Measurements from ENCODE around the gene PPP2R5B.

PPP2R5B gene

DNA sequence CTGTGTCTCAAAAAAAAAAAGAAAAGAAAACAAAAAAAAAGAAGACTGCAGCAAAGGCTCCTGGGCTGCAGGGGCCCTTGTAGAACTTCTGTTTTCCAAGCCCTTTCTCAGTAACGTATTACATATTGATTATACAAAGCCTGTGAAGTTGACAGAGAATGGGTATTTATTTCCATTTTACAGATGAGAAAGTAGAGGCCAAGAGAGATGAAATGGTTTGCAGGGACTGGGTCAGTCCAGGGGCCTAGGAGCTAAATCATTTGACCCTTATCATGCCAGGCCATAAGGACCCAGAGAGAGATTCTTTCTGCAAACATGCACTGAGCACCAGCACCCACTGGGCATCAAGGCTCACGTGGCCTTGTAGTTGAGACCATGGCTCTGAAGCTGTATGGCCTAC, 4.5 kb downstream of the PPP2R5B start:
- DNase-seq (ENCODE audit: low read depth, low spot score): no peak

DNA sequence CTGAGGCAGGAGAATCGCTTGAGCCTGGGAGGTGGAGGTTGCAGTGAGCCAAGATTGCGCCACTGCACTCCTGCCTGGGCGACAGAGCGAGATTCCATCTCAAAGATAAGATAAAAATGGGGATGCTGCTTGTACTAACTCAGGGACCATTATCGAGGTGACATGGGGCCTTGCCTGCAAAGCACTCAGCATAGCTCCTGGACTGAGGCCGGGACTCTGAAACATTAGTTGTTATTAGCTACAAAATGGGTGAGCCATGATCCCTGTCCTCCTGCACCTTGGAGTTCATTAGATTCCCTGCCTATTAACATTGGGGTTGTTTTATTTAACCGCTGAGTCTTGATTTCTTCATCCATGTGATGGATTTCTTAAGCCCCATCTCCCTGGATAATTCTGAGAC, 5.1 kb downstream of the PPP2R5B start:
- no peak for DNase-seq (ENCODE audit: low read depth, low spot score)

DNA sequence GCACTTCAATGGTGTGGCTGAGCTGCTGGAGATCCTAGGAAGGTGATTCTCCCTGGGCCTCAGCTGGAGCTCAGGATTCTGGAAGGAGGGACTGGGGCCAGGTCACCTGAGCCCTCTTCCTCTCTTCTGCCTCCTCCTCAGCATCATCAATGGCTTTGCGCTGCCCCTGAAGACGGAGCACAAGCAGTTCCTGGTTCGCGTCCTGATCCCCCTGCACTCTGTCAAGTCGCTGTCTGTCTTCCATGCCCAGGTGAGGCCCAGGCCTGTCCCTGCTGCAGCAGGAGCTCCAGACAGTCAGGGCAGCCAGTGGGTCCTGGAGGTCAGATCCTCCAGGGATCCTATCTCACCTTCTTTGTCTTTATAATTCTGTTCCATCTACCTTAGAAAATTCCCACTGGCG, 5.9 kb downstream of the PPP2R5B start:
- DNase-seq (ENCODE audit: low read depth, low spot score): no peak

DNA sequence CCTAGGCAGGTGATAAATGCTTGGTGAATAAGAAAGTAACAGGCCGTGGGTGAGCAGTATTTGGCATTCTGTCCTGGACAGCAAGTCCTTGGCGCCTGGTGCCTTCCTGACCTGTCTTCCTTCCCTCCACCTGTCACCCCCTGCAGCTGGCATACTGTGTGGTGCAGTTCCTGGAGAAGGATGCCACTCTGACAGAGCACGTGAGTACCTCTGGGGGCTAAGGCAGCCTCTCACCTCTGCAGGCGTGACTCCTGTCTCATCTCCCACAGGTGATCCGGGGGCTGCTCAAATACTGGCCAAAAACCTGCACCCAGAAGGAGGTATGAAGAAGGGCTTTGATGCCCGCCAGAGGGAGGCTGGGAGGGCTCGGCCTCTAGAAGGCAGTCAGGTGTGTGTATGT, 6.8 kb downstream of the PPP2R5B start:
- DNase-seq (ENCODE audit: low read depth, low spot score): no peak

DNA sequence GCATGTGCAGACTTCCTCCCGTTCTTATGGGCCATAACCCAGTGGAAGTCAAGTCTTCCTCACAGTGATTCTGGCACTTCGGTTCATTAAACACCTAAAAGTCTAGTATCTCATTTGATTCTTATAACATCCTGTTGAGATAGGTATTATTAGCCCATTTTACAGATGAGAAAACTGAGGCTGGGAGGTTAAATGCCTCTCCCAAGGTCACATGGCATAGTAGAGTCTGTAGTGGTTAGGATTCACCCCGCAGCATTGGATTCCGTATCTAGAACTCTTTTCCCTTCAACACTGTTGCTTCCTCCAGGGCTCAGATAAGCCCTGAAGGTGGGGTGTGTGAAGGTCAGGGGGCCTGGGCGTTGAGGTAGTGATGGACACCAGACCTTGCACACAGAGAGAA, 7.8 kb downstream of the PPP2R5B start:
- no peak for DNase-seq (ENCODE audit: low read depth, low spot score)

DNA sequence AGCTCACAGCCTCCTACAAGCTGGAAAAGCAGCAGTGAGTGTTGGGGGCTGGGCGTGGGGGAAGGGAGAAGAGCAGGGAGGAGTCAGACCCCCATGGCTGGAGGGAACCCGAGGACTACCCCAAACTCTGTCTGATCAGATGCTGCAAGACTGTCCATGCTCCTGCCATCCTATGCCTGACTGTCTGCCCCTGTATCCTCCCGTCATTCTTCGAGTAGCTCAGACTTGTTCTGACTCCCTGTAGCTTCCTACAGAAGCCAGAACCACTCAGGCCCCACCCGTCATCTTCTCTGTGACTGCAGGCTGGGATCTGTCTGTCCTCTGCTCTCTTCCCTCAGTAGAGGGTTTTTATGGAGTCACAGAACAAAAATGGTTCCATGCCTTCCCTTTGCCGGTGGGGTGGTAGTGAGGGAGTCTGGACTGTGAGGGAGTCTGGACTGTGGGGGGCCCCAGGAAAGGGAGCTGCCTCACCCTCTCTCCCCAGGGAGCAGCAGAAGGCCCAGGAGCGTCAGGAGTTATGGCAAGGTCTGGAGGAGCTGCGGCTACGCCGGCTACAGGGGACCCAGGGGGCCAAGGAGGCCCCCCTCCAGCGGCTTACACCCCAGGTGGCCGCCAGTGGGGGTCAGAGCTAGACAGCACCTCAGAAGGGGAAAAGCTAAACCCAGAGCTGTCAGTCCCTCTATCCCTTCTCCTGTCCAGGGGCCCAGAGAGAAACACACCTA, 8.9 kb downstream of the PPP2R5B start:
- no peak for DNase-seq (ENCODE audit: low read depth, low spot score)

DNA sequence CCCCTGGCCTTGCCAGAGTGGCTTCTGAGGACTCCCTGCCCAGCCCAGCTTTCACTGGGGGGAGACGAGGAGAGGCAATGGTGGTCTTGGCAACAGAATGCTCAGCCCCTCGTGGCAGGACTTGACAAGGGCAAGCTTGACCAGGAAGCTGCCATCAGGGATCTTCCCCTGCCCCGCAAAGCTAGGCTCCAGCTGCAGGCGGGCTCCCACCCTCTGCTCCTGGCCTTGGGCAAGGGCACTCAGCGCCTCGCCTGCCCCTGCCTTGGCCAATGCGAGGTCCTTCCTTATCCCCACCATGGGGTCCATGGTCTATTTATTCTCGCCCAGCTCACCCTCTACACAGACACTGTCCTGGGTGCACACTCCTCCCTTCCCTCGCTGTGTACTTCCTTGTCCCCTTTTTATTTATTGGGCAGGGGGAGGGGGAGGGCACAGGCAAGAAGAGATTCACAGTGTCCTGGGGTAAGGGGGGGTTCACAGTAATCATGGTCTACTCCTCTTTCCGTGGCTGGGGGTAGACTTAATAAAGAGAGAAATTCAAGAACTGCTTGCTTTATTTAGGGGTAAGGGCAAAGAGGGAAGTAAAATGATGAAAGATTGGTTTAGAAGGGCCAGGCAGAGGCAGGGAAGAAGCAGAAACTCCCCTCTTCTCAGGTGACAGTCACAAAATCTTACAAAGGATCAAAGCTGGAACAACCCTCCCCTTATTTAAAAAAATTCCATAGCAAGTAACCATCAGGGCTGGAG, 9.6 kb downstream of the PPP2R5B start:
- no peak for DNase-seq (ENCODE audit: low read depth, low spot score)

DNA sequence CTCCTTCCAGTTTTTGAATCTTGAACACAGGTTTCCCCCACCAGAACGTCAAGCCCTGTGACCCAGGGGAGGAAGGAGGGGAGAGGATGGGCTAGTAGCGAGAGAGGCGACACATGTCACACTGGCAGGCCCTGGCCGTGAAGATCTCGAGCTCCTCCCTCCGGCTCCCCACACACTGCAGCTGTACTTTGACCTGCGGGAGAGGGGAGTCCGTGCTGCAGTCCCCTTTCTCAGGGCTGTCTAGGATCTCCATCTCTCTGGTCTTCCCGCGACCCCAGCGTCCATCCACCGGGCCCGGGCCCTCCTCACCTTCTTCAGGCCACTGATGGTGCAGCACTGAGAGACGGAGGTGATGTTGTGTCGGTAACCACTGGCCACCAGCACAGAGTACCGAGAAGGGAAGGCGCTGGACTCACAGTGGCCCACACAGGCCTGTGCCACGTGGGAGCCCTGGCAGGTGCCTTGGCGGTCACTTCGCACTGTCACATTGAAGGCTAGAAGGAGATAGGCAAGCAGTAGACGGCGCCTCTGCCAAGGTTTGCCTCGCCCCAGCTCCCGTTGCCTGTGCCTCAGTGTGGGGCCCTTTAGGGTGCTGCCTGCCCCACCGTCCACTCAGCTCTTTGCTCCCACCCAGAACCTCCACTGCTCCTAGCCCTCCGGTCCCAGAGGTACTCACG, 10.3 kb downstream of the PPP2R5B start:
- DNase-seq (ENCODE audit: low read depth, low spot score): no peak

DNA sequence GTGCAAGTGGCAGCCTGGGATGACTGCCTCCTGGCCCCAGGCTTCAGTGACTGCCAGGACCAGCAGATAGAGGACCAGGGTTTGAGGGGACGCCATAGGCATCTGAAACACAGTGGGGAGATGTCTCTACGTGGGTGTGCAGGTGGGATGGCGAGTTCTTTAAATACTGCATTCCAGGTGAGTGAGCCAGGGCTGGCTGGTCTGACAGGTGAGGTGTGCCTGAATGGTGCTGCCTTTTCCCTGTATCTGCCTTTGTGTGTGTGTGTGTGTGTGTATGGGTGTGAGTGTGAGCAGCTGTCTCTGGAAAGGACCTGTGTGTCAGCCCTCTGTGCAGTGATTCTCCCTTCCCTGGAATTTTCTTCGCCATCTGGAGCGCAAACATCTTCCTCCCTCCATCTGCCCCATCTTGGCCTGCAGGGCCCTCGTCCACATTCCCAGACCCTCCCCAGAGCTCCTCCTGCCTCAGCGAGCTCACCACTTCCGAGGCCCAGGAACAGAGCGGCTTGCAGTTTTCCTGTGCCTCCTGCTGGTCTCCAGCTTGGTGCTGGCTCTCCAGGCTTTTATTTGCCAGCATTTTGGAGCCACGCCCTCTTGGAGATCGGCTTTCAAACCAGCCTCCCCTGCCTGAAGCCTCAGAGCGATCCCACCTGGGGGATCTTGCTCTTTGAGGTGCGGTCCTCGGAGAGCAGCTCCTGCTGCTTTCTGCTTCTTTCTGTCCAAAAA, 11.0 kb downstream of the PPP2R5B start, which contains the start of gene GPHA2:
TSS of gene GPHA2 (minus strand) at position 535 of the 723 bp plus-strand sequence. CDS start at position 102, 433 bp downstream.
- no peak for DNase-seq (ENCODE audit: low read depth, low spot score)

DNA sequence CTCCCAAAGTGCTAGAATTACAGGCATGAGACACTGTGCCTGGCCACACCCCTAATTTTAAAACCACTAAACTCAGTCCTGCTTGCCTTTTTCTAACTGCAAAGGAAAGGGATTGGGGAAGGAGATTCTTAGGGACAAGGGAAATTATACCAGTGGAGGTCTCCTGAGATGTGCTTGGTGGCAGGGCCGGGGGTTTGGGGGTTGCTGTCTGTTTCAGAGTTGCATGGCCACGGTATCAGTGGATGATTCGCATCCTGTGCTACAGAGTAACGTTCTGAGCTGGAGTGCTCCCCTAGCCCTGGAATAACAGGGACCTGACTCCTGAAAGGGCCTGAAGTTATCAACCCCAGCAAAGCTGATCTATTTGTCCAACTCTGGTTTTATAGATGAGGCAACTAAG, 12.1 kb downstream of the PPP2R5B start:
- no peak for DNase-seq (ENCODE audit: low read depth, low spot score)

DNA sequence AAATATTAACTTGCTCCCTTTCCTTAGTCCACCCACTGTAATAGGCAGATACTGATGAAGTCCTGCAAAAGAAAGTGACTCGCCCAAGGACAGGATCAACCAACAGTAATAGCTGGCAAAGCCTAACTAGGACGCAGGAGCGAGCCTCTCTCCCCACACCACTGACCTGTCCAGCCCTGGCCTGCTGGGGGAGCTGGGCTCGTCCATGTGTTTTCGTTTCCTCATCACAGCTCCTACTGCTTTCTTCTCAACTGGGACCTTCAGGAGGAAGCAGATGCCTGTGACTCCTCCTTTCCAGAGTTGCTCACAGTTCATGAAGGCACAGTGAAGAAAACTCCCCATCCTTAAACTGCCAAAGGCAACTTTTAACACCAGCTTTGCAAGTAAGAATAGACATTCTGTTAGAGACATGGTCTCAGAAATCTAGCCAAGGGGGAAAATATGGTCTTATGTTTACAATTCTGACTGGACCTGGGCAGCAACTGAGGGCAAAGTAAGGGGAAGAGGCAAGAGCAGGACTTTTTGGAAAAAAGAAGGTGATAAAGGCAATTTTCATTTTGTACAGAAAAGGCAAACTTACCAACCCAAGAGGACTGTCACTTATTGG, 22.8 kb downstream of the PPP2R5B start:
- DNase-seq (ENCODE audit: low read depth, low spot score): no peak

DNA sequence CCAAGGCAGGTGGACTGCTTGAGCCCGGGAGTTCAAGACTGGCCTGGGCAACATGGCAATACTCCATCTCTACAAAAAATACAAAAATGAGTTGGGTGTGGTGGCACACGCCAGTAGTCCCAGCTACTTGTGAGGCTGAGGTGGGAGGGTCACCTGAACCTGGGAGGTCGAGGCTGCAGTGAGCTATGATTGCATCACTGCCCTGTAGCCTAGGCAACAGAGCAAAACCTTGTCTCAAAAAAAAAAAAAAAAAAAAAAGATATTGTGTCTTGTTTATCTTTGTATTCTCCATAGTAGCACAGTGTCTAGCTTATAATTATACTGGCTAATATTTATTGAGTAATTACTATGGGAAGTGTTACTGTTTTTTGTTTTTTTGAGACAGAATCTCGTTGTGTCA, 27.0 kb downstream of the PPP2R5B start:
- no peak for DNase-seq (ENCODE audit: low read depth, low spot score)

DNA sequence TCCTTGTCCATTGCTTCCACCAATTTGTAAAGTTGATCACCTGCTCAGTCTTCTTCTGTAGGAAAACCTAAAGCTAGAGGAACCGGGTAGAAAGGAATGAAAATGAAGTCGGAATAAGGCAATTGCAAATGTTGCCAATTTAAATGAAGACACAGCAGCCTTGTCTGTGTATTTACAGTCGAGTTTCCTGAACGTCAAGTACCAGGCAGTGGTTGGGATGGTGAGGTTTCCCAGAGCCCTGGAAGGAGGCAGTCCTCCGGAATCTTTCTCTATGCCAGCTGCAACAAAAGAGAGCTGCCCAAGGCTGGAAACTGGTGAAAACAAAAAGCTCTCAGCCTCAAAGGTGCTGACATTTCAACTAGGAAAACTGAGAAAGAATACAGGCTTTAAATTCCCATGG, 29.7 kb downstream of the PPP2R5B start:
- no peak for DNase-seq (ENCODE audit: low read depth, low spot score)

DNA sequence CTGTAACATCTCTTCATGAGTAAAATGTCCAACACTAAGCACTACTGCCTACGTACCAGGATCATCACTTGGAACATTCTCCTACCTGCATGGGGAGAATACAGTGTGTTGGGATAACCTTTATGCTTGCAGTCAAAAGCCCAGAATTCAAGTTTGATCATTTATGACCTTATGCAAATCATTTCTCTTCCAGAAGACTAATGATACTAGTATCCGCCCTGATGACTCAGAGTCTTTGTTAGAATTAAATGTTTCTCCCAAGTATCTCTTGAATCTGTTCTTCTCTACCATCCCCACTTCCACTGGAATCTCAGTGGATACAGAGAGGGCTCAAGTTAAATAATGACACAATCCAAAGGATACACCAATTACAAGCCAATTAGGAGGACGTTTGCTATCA, 35.0 kb downstream of the PPP2R5B start:
- DNase-seq (ENCODE audit: low read depth, low spot score): no peak

DNA sequence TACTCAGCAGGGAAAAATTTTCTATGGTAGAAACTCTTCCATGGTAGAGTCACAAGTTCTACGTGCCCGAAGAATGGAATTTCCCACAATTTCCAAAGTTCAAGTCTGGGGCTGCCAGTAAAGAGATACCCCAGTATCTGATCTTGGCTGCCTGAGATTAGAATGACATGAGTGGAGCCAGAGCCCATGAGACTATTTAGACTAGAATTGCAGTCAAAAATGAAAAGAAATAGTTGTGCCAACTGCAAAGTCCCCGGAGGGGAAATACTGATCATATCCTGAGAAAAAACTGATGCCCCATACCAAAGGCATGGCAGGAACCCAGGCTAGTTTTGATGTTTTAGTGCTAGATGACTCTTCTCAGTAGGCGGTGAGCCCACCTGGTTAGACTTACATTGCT, 36.2 kb downstream of the PPP2R5B start:
- DNase-seq (ENCODE audit: low read depth, low spot score): no peak

DNA sequence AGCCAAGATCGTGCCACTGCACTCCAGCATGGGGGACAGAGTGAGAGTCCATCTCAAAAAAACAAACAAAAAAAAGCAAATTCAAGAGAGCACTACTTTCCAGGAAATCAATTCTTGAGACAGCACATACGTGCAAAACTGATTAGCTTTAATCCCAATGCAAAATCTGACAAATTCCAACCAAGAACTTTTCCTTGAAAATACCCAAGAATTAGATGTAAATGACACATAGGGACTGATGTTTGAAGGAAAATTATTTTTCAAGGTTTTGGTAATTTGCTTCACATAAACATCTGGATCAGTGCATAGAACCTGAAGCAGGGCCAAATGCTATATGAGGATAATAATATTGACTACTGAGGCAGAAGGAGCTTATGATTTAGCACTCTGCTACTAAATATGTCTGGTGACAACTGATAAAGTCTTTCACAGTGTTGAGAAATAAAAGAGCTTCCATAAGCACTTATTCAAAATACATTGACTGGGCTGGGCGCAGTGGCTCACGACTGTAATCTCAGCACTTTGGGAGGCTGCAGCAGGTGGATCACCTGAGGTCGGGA, 38.7 kb downstream of the PPP2R5B start:
- no peak for DNase-seq (ENCODE audit: low read depth, low spot score)

DNA sequence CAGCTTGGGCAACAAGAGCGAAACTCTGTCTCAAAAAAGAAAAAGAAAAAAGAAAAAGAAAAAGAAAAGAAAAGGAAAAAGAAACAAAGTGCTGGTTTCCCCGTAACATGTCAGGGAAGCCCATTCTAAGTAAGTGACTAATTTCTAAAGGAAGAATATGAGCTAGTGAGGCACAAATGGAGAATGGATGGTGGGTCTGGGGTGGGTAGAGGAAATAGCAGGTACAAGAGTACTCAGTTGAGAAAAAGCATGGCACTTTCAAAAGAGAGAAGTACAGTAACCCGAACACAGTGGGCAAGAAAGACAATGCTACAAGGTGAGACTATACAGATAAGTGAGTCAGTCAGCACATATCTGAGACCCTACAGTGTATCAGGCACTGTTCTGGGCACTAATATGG, 42.9 kb downstream of the PPP2R5B start:
- no peak for DNase-seq (ENCODE audit: low read depth, low spot score)

DNA sequence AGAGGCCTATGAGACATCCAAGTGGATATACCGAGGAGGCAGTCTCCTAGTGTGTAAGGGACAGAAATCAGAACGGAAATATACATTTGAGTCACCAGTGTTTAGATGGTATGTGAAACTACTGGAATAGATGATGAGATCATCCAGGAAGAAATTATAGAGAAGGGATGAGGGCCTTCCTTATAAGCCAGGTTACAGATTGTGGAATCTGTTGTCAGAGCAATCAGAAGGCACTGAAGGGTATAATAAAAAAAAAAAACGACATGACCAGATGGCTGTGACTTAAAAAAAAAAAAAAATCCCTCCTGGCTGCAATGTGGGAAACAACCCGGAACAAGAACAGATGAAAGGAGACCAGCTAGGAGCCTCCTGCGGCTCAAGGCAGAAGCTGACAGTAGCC, 44.7 kb downstream of the PPP2R5B start:
- DNase-seq (ENCODE audit: low read depth, low spot score): no peak

DNA sequence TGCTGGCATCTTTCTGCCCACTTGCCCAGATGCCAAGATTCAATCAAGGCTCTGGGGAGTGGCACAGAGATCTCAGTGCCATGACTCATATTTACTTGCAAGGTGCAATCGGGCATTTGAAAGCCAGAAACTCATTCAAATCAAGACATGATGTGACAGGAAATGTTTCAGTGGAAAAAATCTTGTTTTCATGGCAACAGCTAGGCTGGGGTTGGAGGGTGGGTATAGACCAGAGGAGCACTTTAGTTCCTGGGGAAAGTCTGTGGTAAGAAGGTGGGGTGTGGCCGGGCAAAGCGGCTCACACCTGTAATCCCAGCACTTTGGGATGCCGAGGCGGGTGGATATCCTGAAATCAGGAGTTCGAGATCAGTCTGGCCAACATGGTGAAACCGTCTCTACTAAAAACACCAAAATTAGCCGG, 46.3 kb downstream of the PPP2R5B start:
- no peak for DNase-seq (ENCODE audit: low read depth, low spot score)

DNA sequence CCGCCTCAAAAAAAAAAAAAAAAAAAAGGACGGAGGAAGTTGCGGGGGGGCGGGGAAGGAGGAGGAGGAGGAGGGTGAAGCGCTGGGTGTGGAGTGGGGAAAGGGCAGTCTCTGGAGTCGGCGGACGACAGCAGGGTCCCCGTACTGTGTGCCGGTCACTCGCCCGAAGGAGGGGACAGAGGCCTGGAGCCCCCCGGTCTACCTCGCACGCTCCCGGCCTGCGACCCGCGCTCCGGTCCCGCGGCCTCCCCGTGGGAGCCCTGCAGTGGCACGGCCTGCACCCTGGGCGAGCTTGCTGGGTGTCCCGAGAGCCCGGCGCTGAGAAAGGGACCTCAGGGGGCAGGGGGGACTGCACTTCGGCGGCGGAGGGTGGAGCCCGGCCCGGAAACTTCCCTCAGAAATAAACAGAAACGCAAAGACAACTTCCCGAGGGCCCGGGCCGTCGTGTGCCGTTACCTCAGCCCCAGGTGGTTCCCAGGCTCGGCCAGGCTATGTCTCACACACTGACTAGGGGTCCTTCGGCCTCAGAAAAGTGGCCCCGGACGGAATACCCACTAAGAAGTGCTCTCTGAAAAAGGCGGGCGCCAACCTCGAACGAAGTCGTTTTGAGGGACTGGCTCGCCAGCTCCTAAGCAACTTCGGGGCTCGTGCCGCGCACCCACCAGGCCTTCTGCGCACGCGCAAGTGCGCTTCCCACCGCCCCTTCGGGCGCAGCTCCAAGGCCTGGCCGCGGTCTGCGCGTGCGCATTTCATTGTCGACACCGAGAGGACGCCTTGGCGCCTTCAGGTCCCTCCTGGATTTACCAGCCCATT, 47.1 kb downstream of the PPP2R5B start, which contains the start of gene MAJIN:
TSS of gene MAJIN (minus strand) at position 688 of the 813 bp plus-strand sequence. CDS start 12,703 bp downstream, outside the sequence.
- DNase-seq (ENCODE audit: low read depth, low spot score): peak; percentile 30
